Ovary (tissue), 9 donors: ENCODE measurements around the gene AKNAD1. TPM values are rescaled to one million over a fixed set of nuclear protein-coding genes. Genes with fewer than 3 reads are reported as not detected.

Source experiments
- DNase-seq, 5 donors: peaks; one replicate each; pipeline ENCODE4 v3.0.0-alpha.2; 2019 to 2020
- H3K27ac ChIP-seq, 2 donors: fragments of 200-600 bp; one replicate each; pipeline versions ENCODE4 v1.5.1 to v1.8.0; 2019 to 2022
- H3K27me3 ChIP-seq: fragments of 200-600 bp; one replicate; pipeline ENCODE4 v1.8.0; 2022
- H3K36me3 ChIP-seq: fragments of 200-600 bp; sonication (generic); one replicate; pipeline ENCODE4 v1.5.1; 2019
- H3K4me1 ChIP-seq: one replicate; pipeline ENCODE4 v1.8.1; 2013; ENCODE audit warnings: mild to moderate bottlenecking, moderate library complexity; ENCODE audit not compliant: insufficient read depth
- H3K4me3 ChIP-seq: fragments of 200-600 bp; sonication (generic); one replicate; pipeline ENCODE4 v1.5.1; 2017
- H3K9me3 ChIP-seq, 2 donors: fragments of 200-600 bp in 1 of 2; sonication (generic) in 1 of 2; one replicate each; pipeline versions ENCODE4 v1.5.1 to v1.8.1; 2013 to 2019; ENCODE audit warnings: mild to moderate bottlenecking in 1 of 2, moderate library complexity in 1 of 2
- CTCF ChIP-seq, 3 donors: fragments of 450-650 bp in 2 of 3; fragments of 200-600 bp in 1 of 3; IDR thresholded peaks; one replicate each; pipeline versions ENCODE4 v1.5.1 to v1.8.0; 2016 to 2022; ENCODE audit warnings: antibody characterized with exemption in 3 of 3, mild to moderate bottlenecking in 1 of 3
- EP300 ChIP-seq: sonication (generic); formaldehyde crosslinking; IDR thresholded peaks from one replicate; pipeline ENCODE4 v1.6.1; 2017; ENCODE audit warnings: antibody characterized with exemption
- POLR2A ChIP-seq: fragments of 450-650 bp; IDR thresholded peaks from one replicate; pipeline ENCODE4 v1.6.1; 2017; ENCODE audit warnings: antibody characterized with exemption, mild to moderate bottlenecking, moderate library complexity
- WGBS, 3 donors: extraction: QIAGEN DNeasy Blood & Tissue Kit in 1 of 3; methylation state at CpG; one replicate each; pipeline versions ENCODE4 v1.1.5 to v1.1.7; 2013 to 2017; 5-methylcytosine and 5-hydroxymethylcytosine counted together
- intact Hi-C, 4 donors: fragments of 100-400 bp; cut with DNase I; formaldehyde crosslinking; loops; one replicate each; pipeline versions ENCODE4 v1.11.0 to v1.15.1; 2022 to 2023
- polyA plus RNA-seq, 2 donors: library from polyadenylated mRNA; stranded (reverse); fragments of 200-250 nt in 1 of 2; fragments of 350-450 nt in 1 of 2; fragmentation: Illumina TruSeq in 1 of 2; extraction: RNeasy Lipid Tissue Mini Kit (QIAGEN cat#74804) in 1 of 2; gene quantifications; one replicate each; pipeline ENCODE4 v1.2.3, GENCODE V29; 2013 to 2014
- total RNA-seq, 7 donors: library from RNA; depleted of rRNA in 2 of 7; stranded (reverse); fragments of >200 nt in 2 of 7; fragmentation: NEBNext Ultra II Directional in 3 of 7; extraction: Animal tissue kit (Norgen Biotek cat#: 25700) in 3 of 7; gene quantifications; one replicate each; pipeline versions ENCODE4 v1.1.0 to v1.2.4, GENCODE V29; 2016 to 2023
- donor health status: DM: no; HTN: no; CAD: no; lungs with moderate emphysema.
- donor health status: DM: no; HTN: no; CAD: no.
- donor health status: Bipolar disorder and iron deficiency.
- donor health status: DM: yes; HTN: yes; CAD: no.
- donor health status: DM: no; HTN: no; CAD: no.
- donor health status: DM: yes; HTN: yes; CAD: no.

Gene AKNAD1
- total and polyA plus RNA-seq, 9 donors = 0.08 to 0.20 TPM; not detected in 7

DNA sequence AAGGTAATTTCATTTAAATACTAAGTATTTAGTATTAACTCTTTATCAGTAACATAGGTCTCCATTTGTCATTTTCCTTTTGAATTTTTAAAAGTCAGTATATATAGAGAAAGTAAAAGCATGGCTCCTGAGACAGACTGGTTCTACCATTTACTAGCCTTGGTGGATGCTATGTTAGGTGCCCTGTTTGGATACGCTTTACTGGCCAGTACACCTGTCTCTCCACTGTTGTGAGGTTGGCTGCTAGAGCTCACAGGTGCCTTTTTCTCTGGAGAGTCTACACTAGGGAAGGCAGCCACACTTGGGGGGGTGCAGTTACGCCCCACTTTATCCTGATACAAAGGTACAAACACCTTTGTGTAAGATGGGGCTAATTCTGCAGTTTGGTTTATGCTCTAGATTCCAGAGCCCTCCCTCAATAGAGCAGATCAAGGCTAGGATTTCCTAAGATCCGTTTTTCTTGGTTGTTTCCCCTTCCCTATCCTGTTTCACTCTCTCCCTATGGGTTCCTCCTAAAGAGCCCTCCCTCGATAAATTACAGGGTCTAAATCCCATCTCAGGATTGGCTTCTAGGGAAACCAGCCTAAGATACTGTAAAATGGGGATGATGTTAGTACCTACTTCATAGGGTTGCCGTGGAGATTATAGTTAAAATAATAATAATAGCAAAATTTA is 14.3 kb upstream of the AKNAD1 start:
- no peaks in the 10 kb centered on the region for H3K27me3 ChIP-seq
- H3K4me3 ChIP-seq = no peak overlapping the region
- TF ChIP-seq POLR2A = no peak
- no peaks in the 10 kb centered on the region for H3K9me3 ChIP-seq
- no peak for DNase-seq
- H3K36me3 ChIP-seq = no peaks in the 10 kb centered on the region
- intact Hi-C loops = loop anchor here in 2 of 4 donors (10.0 kb wide), 2 partner anchors 46 to 414 kb away; partner anchors contain the start of gene PSRC1 (in 1 of the 2)
- no peaks in the 10 kb centered on the region for H3K4me1 ChIP-seq
- H3K27ac ChIP-seq = no peak overlapping the region
- 73 to 79% (median 79%) methylated on average over 5 of the region's 5 CpGs for WGBS, 3 donors

DNA sequence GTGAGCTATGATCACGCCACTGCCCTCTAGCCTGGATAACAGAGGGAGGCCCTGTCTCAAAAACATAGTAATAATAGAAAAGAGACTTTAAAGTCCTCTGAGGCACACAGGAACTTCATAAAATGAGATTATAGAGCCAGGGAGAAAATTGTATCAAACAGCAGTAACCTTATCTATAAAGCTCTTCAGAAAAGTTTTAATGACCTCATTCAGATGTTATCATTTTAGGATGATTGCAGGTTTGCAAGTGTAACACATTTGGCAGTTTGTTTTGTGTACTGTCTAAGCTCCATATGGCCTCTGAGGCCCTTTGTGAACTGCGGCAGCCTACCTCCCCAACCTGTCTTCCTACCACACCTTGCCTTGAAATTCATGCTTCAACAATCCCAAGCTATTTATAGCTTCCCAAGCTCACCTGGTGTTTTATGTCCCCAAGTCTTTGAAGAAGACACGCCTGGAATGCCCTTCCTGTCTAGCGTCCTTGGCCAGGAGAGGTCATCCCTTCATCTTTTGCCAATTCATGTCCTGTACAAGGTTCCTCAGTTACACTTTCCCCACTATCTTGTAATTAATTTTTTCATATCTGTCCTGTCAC is 8.5 kb upstream of the AKNAD1 start:
- Histone ChIP-seq H3K36me3 (no peaks in the 10 kb centered on the region), H3K27me3 (no peaks in the 10 kb centered on the region), H3K27ac (no peak overlapping the region), H3K9me3 (no peaks in the 10 kb centered on the region), H3K4me3 (no peak overlapping the region), H3K4me1 (no peaks in the 10 kb centered on the region)
- no peak for TF ChIP-seq POLR2A
- no peak for TF ChIP-seq CTCF (IDR thresholded peaks at IDR 0.05)
- no peak for TF ChIP-seq EP300
- 66 to 75% (median 67%) methylated on average over 4 of the region's 4 CpGs for WGBS, 3 donors
- DNase-seq = no peak
- intact Hi-C loops = no loop called here

DNA sequence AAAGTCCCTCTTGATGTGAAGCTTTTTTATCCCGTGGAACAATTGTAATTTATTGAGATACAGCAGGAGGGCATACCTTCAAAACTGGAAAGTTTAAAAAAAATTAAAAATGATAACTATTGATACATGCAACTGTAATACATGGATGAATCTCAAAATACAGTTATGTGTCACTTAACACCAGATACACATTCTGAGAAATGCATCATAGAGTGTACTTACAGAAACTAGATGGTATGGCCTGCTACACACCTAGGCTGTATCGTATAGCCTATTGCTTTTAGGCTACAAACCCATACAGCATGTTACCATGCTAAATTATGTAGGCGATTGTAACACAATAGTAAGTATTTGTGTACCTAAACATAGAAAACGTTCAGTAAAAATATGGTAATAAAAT is 7.1 kb upstream of the AKNAD1 start:
- Histone ChIP-seq H3K4me1 (no peaks in the 10 kb centered on the region), H3K4me3 (no peak overlapping the region), H3K36me3 (no peaks in the 10 kb centered on the region), H3K9me3 (no peaks in the 10 kb centered on the region), H3K27ac (no peak overlapping the region), H3K27me3 (no peaks in the 10 kb centered on the region)
- TF ChIP-seq CTCF (IDR thresholded peaks at IDR 0.05) (no peak), POLR2A (no peak), EP300 (no peak)
- 87 to 95% (median 91%) methylated on average over 4 of the region's 4 CpGs for WGBS, 3 donors
- no peak for DNase-seq
- intact Hi-C loops = no loop called here

DNA sequence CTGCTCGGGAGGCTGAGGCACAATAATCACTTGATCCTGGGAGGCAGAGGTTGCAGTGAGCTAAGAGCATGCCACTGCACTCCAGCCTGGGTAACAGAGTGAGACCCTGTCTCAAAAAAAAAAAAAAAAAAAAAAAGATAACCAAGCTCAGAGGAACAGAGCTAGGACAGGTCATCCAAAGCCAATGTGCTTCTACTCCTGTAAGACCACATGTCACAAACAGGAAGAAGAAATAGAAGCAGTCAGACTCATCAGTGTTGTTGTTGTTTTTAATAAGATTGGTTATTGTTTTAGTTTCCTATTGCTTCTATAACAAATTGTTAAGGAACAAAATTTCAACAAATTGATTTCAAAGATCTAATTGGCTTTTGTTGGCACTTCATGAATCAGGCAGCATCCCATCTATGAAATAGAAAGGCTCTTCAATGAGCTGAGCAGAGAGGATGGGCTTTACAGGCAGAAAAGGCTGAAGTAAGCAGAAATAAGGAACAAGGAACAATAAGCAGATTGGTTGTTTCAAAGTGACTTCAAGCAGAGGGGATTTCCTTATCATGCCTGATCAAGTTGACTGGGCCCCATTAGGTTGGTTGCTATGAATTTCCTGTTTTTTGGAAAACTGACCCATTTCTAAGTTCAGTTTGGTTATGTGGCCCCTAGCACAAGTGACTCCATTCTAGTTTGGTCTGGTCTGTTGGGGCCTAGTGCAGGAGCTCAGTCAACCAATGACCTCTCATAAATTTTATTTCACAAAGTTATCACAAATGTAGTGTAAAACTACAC is 6.0 kb upstream of the AKNAD1 start:
- no peak for TF ChIP-seq CTCF (IDR thresholded peaks at IDR 0.05)
- TF ChIP-seq EP300 = no peak
- TF ChIP-seq POLR2A = no peak
- no peaks in the 10 kb centered on the region for H3K36me3 ChIP-seq
- no peak for DNase-seq
- H3K27me3 ChIP-seq = no peaks in the 10 kb centered on the region
- WGBS, 3 donors = 89 to 95% (median 92%) methylated on average over 1 of the region's 1 CpG
- intact Hi-C loops = no loop called here
- H3K9me3 ChIP-seq = no peaks in the 10 kb centered on the region
- no peak overlapping the region for H3K27ac ChIP-seq
- H3K4me1 ChIP-seq = no peaks in the 10 kb centered on the region
- H3K4me3 ChIP-seq = no peak overlapping the region
